GM23338 (cell line): Measurements from ENCODE around the gene CABYR. TPM values are rescaled to one million over a fixed set of nuclear protein-coding genes. Genes with fewer than 3 reads are reported as not detected.

ENCODE experiments used
- ATAC-seq: fragments of 200-7000 bp; cut with Tn5 transposase; 3 replicates; pipeline ENCODE4 v1.9.1; 2020
- DNase-seq: peaks from one replicate; pipeline ENCODE4 v3.0.0-alpha.2; 2015; ENCODE audit warnings: low spot score
- H2AFZ ChIP-seq: fragments of 200-600 bp; sonication (generic); 2 replicates; pipeline ENCODE4 v1.8.0; 2016; ENCODE audit warnings: antibody characterized with exemption, mild to moderate bottlenecking, moderate library complexity
- H3F3A ChIP-seq: fragments of 200-600 bp; sonication (generic); replicated peaks from 2 replicates; pipeline ENCODE4 v1.8.0; 2017; ENCODE audit warnings: antibody characterized with exemption, mixed run types, low read depth
- H3K27ac ChIP-seq: fragments of 200-600 bp; sonication (generic); 2 replicates; pipeline ENCODE4 v1.6.1; 2016; ENCODE audit warnings: low read depth
- H3K27me3 ChIP-seq: fragments of 200-600 bp; sonication (generic); 2 replicates; pipeline ENCODE4 v1.8.0; 2016; ENCODE audit warnings: mild to moderate bottlenecking, mixed run types, moderate library complexity; ENCODE audit not compliant: insufficient read depth
- H3K36me3 ChIP-seq: fragments of 200-600 bp; sonication (generic); 2 replicates; pipeline ENCODE4 v1.8.0; 2016; ENCODE audit warnings: mild to moderate bottlenecking; ENCODE audit not compliant: insufficient read depth
- H3K4me1 ChIP-seq: fragments of 200-600 bp; sonication (generic); 2 replicates; pipeline ENCODE4 v1.8.0; 2016; ENCODE audit warnings: mild to moderate bottlenecking, moderate library complexity; ENCODE audit not compliant: insufficient read depth
- H3K4me2 ChIP-seq: fragments of 200-600 bp; sonication (generic); 2 replicates; pipeline ENCODE4 v1.7.1; 2017; ENCODE audit warnings: mixed run types
- H3K4me3 ChIP-seq: fragments of 200-600 bp; sonication (generic); 2 replicates; pipeline ENCODE4 v1.6.1; 2016; ENCODE audit warnings: mixed run types
- H3K79me2 ChIP-seq: fragments of 200-600 bp; sonication (generic); replicated peaks from 2 replicates; pipeline ENCODE4 v1.8.0; 2017; ENCODE audit warnings: mild to moderate bottlenecking; ENCODE audit not compliant: insufficient read depth
- H3K9me2 ChIP-seq: fragments of 200-600 bp; sonication (generic); 2 replicates; pipeline ENCODE4 v1.8.0; 2017; ENCODE audit not compliant: insufficient read depth
- H4K20me1 ChIP-seq: fragments of 200-600 bp; sonication (generic); replicated peaks from 2 replicates; pipeline ENCODE4 v1.8.0; 2017; ENCODE audit warnings: mild to moderate bottlenecking; ENCODE audit not compliant: insufficient read depth
- H3K27ac Mint-ChIP-seq: 2 replicates; pipeline ENCODE4 v1.8.0; 2020; ENCODE audit warnings: inconsistent platforms, mild to moderate bottlenecking, moderate library complexity, mixed read lengths
- H3K27me3 Mint-ChIP-seq: 3 replicates; pipeline ENCODE4 v1.8.0; 2022; ENCODE audit warnings: low read depth, mild to moderate bottlenecking, moderate library complexity, mixed read lengths, inconsistent platforms; ENCODE audit not compliant: insufficient read depth, poor library complexity
- H3K36me3 Mint-ChIP-seq: 3 replicates; pipeline ENCODE4 v1.8.0; 2021; ENCODE audit warnings: low read depth, mild to moderate bottlenecking, inconsistent platforms, moderate library complexity, mixed read lengths
- H3K4me1 Mint-ChIP-seq: 3 replicates; pipeline ENCODE4 v1.8.0; 2020; ENCODE audit warnings: mild to moderate bottlenecking, inconsistent platforms, mixed read lengths
- H3K4me3 Mint-ChIP-seq: 3 replicates; pipeline ENCODE4 v1.8.0; 2021; ENCODE audit warnings: moderate library complexity, mild to moderate bottlenecking, inconsistent platforms, mixed read lengths
- H3K9me3 Mint-ChIP-seq: 3 replicates; pipeline ENCODE4 v1.8.0; 2020; ENCODE audit warnings: moderate library complexity, mild to moderate bottlenecking, inconsistent platforms, mixed read lengths
- CREB1 ChIP-seq: fragments of 250-450 bp; sonication (Bioruptor Pico); IDR thresholded peaks from 2 replicates; pipeline ENCODE4 v1.5.0; 2020; ENCODE audit warnings: low read depth, mild to moderate bottlenecking, moderate library complexity
- EZH2 ChIP-seq: fragments of 200-600 bp; sonication (generic); IDR thresholded peaks from one replicate; pipeline ENCODE4 v1.8.0; 2017; ENCODE audit warnings: antibody characterized with exemption, mild to moderate bottlenecking, low read depth; ENCODE audit not compliant: unreplicated experiment
- EZH2phosphoT487 ChIP-seq: fragments of 200-600 bp; sonication (generic); IDR thresholded peaks from one replicate; pipeline ENCODE4 v1.8.1; 2018; ENCODE audit warnings: antibody characterized with exemption; ENCODE audit not compliant: unreplicated experiment
- JUNB ChIP-seq: IDR thresholded peaks from one replicate; pipeline ENCODE4 v1.6.1; 2016; ENCODE audit warnings: antibody characterized with exemption; ENCODE audit not compliant: unreplicated experiment
- NANOG ChIP-seq: IDR thresholded peaks from 2 replicates; pipeline ENCODE4 v1.6.1; 2016; ENCODE audit warnings: antibody characterized with exemption, borderline replicate concordance
- POLR2AphosphoS5 ChIP-seq: IDR thresholded peaks from 2 replicates; pipeline ENCODE4 v1.6.1; 2016; ENCODE audit warnings: antibody characterized with exemption, low read depth
- STAT1 ChIP-seq: IDR thresholded peaks from one replicate; pipeline ENCODE4 v1.6.1; 2016; ENCODE audit warnings: antibody characterized with exemption; ENCODE audit not compliant: unreplicated experiment
- ZNF114 ChIP-seq: fragments of 250-450 bp; sonication (Bioruptor Pico); IDR thresholded peaks from 2 replicates; pipeline ENCODE4 v1.5.0; 2020; ENCODE audit warnings: mild to moderate bottlenecking, moderate library complexity
- ZNF331 ChIP-seq: fragments of 250-450 bp; sonication (Bioruptor Pico); IDR thresholded peaks from 2 replicates; pipeline ENCODE4 v1.5.0; 2020; ENCODE audit warnings: low read depth, mild to moderate bottlenecking, moderate library complexity
- polyA plus RNA-seq: library from polyadenylated mRNA; unstranded; fragments of >200 nt; fragmentation: Nextera tagmentation; extraction: Ambion mirVana; gene quantifications from 2 replicates; pipeline ENCODE4 v1.2.1, GENCODE V29; 2016
- total RNA-seq: library from RNA; depleted of rRNA; stranded (reverse); fragments of >200 nt; shearing (Covaris generic); gene quantifications from 2 replicates; pipeline ENCODE4 v1.2.3, GENCODE V29; 2014
- TF ChIP-seq, protein P1 (sequence below), 2 experiments: fragments of 200-600 bp in 1 of 2; sonication (generic) in 1 of 2; conservative IDR thresholded peaks; 2 replicates each; pipeline versions ENCODE4 v1.5.1 to v1.6.1; 2016 to 2017; ENCODE audit warnings: antibody characterized with exemption in 2 of 2, low read depth in 2 of 2, mild to moderate bottlenecking in 2 of 2, moderate library complexity in 1 of 2
- TF ChIP-seq, protein P2 (sequence below): fragments of 250-450 bp; sonication (Bioruptor Pico); IDR thresholded peaks from 2 replicates; pipeline ENCODE4 v1.5.0; 2020; ENCODE audit warnings: mild to moderate bottlenecking, moderate library complexity
- TF ChIP-seq, protein P3 (sequence below): IDR thresholded peaks from one replicate; pipeline ENCODE4 v1.6.1; 2018; ENCODE audit warnings: antibody characterized with exemption; ENCODE audit not compliant: unreplicated experiment
- TF ChIP-seq, protein P4 (sequence below): IDR thresholded peaks from 2 replicates; pipeline ENCODE4 v1.6.1; 2016; ENCODE audit warnings: antibody characterized with exemption

The CABYR gene
- total and polyA plus RNA-seq, 2 experiments from 2014 or later, result 24.0 to 48.4 TPM

DNA sequence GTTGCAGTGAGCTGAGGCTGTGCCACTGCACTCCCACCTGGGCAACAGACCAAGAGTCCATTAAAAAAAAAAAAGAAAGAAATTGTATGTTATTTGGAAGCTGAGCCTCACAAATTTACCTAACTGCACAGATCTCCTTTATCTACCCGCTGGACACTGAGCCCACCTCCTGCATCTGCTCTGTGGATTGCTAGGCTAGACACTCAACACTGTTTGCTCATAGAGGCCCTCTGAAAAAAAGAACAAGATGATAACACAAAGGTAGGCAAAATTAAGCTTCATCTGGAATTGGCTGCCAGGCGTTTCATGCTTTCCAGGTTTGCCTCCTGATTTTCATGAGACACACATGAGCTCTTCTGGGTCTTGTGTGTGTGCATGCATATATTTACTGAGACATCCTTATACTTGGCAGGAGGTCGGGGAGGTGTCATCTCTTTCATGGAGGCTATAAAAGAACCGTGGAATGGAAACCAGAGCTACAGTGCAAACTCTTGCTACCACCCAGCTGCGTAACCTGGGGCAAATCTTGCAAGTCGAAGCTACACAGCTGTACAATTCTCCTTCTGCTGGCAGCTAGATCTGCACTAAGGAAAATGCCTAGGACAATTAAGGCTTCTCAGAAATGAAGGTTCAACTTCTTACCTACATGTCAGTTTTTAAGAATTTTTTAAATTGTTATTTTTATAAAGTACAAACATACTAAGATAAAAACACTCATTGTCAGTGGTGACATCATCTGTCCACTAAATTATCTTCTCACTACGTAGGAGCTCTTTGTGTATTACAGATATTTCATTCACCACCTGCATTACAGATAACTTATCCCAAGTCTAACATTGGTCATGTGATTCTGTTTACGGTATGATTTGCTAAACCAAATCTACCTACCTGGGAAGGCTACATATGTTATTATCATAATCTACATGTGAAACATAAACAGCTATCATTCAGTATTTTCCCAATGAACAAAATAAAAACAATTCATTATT, 63.1 kb downstream of the CABYR start:
- Histone ChIP-seq H2AFZ (no peak overlapping the region), H3K27me3 (no peaks in the 10 kb centered on the region), H3K79me2 (no peaks in the 10 kb centered on the region), H3K36me3 (no peaks in the 10 kb centered on the region), H4K20me1 (peaks cover 4% of the 10 kb centered on the region; the same call in 1 of the 2 replicates), H3K4me3 (no peak overlapping the region), H3K27ac (no peak overlapping the region), H3K9me2 (no peaks in the 10 kb centered on the region), H3F3A (no peaks in the 10 kb centered on the region), H3K4me2 (no peak overlapping the region), H3K4me1 (no peaks in the 10 kb centered on the region)
- Mint-ChIP-seq H3K4me1 (peaks cover 7% of the 10 kb centered on the region), H3K36me3 (no peaks in the 10 kb centered on the region), H3K4me3 (no peak overlapping the region), H3K27me3 (no peaks in the 10 kb centered on the region), H3K27ac (peak overlapping the region; percentile 30), H3K9me3 (no peaks in the 10 kb centered on the region)
- DNase-seq (no peak), ATAC-seq (no peak)
- TF ChIP-seq ZNF331, result no peak
- no peak for TF ChIP-seq CREB1
- TF ChIP-seq, protein P1, sequence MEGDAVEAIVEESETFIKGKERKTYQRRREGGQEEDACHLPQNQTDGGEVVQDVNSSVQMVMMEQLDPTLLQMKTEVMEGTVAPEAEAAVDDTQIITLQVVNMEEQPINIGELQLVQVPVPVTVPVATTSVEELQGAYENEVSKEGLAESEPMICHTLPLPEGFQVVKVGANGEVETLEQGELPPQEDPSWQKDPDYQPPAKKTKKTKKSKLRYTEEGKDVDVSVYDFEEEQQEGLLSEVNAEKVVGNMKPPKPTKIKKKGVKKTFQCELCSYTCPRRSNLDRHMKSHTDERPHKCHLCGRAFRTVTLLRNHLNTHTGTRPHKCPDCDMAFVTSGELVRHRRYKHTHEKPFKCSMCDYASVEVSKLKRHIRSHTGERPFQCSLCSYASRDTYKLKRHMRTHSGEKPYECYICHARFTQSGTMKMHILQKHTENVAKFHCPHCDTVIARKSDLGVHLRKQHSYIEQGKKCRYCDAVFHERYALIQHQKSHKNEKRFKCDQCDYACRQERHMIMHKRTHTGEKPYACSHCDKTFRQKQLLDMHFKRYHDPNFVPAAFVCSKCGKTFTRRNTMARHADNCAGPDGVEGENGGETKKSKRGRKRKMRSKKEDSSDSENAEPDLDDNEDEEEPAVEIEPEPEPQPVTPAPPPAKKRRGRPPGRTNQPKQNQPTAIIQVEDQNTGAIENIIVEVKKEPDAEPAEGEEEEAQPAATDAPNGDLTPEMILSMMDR (conservative IDR thresholded peaks at IDR 0.05; ENCODE audit: low read depth in 2 of 2), result no peak
- no peak for TF ChIP-seq EZH2
- TF ChIP-seq ZNF114 (CRISPR knock-in tag), result no peak
- TF ChIP-seq JUNB, result no peak
- TF ChIP-seq NANOG, result no peak
- TF ChIP-seq, protein P2, sequence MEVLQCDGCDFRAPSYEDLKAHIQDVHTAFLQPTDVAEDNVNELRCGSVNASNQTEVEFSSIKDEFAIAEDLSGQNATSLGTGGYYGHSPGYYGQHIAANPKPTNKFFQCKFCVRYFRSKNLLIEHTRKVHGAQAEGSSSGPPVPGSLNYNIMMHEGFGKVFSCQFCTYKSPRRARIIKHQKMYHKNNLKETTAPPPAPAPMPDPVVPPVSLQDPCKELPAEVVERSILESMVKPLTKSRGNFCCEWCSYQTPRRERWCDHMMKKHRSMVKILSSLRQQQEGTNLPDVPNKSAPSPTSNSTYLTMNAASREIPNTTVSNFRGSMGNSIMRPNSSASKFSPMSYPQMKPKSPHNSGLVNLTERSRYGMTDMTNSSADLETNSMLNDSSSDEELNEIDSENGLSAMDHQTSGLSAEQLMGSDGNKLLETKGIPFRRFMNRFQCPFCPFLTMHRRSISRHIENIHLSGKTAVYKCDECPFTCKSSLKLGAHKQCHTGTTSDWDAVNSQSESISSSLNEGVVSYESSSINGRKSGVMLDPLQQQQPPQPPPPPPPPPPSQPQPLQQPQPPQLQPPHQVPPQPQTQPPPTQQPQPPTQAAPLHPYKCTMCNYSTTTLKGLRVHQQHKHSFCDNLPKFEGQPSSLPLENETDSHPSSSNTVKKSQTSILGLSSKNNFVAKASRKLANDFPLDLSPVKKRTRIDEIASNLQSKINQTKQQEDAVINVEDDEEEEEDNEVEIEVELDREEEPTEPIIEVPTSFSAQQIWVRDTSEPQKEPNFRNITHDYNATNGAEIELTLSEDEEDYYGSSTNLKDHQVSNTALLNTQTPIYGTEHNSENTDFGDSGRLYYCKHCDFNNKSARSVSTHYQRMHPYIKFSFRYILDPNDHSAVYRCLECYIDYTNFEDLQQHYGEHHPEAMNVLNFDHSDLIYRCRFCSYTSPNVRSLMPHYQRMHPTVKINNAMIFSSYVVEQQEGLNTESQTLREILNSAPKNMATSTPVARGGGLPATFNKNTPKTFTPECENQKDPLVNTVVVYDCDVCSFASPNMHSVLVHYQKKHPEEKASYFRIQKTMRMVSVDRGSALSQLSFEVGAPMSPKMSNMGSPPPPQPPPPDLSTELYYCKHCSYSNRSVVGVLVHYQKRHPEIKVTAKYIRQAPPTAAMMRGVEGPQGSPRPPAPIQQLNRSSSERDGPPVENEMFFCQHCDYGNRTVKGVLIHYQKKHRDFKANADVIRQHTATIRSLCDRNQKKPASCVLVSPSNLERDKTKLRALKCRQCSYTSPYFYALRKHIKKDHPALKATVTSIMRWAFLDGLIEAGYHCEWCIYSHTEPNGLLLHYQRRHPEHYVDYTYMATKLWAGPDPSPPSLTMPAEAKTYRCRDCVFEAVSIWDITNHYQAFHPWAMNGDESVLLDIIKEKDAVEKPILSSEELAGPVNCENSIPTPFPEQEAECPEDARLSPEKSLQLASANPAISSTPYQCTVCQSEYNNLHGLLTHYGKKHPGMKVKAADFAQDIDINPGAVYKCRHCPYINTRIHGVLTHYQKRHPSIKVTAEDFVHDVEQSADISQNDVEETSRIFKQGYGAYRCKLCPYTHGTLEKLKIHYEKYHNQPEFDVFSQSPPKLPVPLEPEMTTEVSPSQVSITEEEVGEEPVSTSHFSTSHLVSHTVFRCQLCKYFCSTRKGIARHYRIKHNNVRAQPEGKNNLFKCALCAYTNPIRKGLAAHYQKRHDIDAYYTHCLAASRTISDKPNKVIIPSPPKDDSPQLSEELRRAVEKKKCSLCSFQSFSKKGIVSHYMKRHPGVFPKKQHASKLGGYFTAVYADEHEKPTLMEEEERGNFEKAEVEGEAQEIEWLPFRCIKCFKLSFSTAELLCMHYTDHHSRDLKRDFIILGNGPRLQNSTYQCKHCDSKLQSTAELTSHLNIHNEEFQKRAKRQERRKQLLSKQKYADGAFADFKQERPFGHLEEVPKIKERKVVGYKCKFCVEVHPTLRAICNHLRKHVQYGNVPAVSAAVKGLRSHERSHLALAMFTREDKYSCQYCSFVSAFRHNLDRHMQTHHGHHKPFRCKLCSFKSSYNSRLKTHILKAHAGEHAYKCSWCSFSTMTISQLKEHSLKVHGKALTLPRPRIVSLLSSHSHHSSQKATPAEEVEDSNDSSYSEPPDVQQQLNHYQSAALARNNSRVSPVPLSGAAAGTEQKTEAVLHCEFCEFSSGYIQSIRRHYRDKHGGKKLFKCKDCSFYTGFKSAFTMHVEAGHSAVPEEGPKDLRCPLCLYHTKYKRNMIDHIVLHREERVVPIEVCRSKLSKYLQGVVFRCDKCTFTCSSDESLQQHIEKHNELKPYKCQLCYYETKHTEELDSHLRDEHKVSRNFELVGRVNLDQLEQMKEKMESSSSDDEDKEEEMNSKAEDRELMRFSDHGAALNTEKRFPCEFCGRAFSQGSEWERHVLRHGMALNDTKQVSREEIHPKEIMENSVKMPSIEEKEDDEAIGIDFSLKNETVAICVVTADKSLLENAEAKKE (CRISPR knock-in tag), result no peak
- no peak for TF ChIP-seq POLR2AphosphoS5
- no peak for TF ChIP-seq EZH2phosphoT487
- TF ChIP-seq, protein P3, sequence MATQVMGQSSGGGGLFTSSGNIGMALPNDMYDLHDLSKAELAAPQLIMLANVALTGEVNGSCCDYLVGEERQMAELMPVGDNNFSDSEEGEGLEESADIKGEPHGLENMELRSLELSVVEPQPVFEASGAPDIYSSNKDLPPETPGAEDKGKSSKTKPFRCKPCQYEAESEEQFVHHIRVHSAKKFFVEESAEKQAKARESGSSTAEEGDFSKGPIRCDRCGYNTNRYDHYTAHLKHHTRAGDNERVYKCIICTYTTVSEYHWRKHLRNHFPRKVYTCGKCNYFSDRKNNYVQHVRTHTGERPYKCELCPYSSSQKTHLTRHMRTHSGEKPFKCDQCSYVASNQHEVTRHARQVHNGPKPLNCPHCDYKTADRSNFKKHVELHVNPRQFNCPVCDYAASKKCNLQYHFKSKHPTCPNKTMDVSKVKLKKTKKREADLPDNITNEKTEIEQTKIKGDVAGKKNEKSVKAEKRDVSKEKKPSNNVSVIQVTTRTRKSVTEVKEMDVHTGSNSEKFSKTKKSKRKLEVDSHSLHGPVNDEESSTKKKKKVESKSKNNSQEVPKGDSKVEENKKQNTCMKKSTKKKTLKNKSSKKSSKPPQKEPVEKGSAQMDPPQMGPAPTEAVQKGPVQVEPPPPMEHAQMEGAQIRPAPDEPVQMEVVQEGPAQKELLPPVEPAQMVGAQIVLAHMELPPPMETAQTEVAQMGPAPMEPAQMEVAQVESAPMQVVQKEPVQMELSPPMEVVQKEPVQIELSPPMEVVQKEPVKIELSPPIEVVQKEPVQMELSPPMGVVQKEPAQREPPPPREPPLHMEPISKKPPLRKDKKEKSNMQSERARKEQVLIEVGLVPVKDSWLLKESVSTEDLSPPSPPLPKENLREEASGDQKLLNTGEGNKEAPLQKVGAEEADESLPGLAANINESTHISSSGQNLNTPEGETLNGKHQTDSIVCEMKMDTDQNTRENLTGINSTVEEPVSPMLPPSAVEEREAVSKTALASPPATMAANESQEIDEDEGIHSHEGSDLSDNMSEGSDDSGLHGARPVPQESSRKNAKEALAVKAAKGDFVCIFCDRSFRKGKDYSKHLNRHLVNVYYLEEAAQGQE, result no peak
- no peak for TF ChIP-seq STAT1
- TF ChIP-seq, protein P4, sequence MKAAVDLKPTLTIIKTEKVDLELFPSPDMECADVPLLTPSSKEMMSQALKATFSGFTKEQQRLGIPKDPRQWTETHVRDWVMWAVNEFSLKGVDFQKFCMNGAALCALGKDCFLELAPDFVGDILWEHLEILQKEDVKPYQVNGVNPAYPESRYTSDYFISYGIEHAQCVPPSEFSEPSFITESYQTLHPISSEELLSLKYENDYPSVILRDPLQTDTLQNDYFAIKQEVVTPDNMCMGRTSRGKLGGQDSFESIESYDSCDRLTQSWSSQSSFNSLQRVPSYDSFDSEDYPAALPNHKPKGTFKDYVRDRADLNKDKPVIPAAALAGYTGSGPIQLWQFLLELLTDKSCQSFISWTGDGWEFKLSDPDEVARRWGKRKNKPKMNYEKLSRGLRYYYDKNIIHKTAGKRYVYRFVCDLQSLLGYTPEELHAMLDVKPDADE, result no peak
